GM03348 (cell line): ENCODE results near the gene KRT79.
A peak's percentile ranks its signal among the peaks of the same experiment; 100 is the strongest.

Experiments used
- DNase-seq: peaks from one replicate; pipeline ENCODE4 v3.0.0; 2012; ENCODE audit warnings: low spot score

KRT79 gene

GRCh38 chr12:52819731-52820510, 14.2 kb downstream of the KRT79 start:
- DNase-seq, result no peak

DNA sequence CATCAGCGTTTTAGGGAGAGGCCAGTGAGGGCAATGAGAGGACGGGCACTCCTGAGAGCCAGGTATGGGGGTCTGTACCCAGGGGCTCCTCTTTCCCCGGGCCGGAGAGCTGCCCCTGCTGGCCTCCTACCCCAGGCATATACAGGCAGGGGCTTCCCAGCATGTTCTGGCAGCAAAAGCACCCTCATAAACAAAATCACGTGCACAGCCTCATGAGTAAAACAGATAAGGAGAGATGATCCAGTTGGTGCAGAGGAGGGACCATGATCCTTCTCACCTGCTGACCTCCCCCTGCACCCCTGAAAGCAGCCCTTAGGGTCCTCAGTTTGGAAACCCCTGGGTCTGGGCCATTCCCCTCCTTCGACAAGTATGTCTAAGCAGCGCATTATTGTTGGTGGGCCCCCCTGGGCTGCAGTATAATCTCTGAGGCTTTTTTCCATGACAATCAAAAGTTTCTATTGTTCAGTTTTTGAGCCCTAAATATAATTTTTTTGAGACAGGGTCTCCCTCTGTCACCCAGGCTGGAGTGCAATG, 15.2 kb downstream of the KRT79 start:
- DNase-seq, result no peak

- DNase-seq, result no peak
These were observed 15.7 kb downstream of the KRT79 start for GRCh38 chr12:52818388-52818787.

- no peak for DNase-seq
These were observed 16.3 kb downstream of the KRT79 start for GRCh38 chr12:52817699-52818238.

- DNase-seq, result no peak
These were observed 17.0 kb downstream of the KRT79 start for GRCh38 chr12:52817003-52817698.

DNA sequence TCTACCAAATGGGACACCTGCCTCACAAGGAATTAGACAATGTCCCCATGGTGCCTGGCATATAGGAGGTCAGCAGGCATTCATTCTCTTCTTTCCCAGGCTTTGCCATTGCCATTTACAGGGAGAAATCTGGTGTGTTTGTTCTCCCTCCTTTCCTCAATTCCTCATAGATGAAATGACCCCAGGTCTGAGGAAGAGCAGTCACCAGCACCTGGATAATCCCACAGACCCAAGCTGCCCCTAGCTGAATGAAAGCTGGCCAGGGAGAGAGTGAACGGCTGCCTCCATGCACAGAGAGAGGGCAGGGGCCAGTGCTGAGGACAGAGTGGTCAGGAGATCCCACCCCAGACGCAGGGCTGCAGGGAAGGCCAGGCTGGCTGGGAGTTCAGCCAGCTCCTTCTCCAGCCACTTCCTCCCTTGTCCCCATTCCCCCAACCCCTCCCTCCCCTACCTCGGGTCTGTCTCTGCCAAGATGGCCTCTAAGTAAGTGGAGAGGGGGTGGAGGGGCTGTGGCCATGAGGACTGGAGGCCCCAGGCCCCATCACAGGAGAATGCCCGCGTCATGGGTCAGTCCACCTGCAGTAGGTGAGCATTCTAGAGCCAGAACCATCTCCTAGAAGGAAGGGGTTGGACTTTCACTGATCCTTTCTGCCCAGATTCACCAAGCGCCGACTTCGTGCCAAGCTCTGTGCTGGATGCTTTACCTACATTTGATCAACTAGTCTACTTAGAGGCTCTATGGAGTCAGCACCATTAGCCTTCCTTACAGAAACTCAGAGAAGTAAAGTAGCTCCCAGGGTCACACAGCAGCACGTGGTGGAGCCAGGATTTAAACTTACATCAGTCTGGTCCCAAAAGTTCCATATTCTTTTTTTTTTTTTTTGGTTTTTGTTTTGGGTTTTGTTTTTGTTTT, 18.2 kb downstream of the KRT79 start:
- no peak for DNase-seq

- DNase-seq, result no peak
These were observed 18.9 kb downstream of the KRT79 start for GRCh38 chr12:52815161-52815560.

DNA sequence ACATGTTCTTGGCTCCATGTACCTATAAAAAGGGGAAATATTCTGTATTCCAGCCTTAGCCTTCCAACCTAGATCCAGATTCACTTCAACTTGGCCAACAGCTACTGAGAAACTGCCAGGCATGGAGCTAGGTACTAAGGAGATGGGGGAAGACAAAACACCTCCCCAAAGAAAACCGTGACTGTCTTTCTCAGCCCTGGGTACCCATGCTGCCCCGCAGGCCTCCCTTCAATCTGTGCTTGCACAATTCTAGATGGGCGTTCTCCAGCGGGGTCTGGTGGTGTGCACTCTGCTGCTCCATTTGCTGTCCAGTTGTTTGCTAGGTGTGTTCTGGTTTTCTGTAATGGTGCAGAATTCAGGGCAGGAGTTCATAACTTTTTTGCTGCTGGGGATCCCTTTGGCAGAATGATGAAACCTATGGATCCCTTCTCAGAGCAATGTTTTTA, 19.4 kb downstream of the KRT79 start:
- no peak for DNase-seq

DNA sequence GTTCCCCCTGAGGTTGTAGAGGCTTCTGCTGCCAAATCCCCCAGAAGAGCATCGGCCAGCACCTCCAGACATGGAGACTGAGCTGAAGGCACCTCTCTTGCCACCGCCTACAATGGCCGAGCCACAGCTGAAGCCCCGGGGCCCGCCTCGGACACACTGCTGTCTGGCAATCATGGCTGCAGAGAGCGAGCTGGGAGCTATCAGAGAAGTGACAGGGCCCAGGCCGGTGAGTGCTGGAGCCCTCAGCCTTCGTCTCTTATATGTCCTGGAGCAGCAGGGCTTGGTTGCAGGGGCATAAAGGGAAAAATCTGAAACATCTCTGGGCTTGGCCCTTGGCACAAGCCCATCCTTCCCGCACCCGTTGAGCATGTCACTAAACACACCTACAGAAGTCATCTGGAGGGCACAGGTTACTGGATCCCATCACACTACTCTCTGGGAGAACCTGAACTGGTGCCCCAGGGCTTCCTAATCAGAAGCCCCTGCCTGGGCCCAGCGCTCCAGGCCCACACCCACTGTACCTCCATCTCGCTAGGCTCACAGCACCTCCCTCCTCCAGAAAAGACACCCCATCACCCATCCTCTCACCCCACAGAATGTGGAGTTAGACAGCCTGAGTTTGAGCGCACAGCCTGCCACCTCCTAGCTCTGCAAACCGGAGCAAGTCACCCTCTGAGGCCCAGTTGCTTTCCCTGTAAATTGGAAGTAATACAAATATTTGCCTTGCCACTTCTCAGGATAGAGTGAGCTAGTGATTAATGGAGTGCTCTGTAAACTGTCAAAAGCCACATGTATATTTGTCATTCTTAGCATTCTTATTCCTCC, 20.0 kb downstream of the KRT79 start, which contains the start of gene KRT4:
Gene KRT4, minus strand, starts transcription at position 232 of the 825 bp plus-strand sequence. Its CDS starts 58 bp downstream, at position 174.
- peak; percentile 60 for DNase-seq

- DNase-seq, result no peak
These were observed 20.8 kb downstream of the KRT79 start for GRCh38 chr12:52813203-52813819.

- DNase-seq, result no peak
These were observed 21.4 kb downstream of the KRT79 start for GRCh38 chr12:52812749-52813148.

GRCh38 chr12:52812073-52812400, 22.1 kb downstream of the KRT79 start:
- DNase-seq, result no peak

GRCh38 chr12:52811191-52812072, 22.7 kb downstream of the KRT79 start:
- DNase-seq, result no peak

DNA sequence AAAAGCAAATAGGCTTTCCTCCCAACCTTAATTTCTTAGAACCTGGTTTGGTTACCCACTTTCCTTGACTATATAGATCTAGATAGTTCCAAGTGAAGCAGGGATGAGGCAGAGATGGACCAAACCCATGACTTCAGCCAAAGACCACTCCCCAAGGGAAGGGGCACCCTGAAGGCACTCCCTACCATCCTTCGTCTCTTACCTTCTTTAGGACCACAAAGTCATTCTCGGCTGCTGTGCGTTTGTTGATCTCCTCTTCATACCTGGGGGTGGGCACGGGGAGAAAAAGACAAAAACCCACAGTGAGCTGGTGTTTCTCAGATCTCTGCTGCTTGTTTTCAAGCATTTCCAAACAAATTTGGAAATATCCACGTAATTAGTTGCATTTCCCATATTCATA, 23.6 kb downstream of the KRT79 start:
- no peak for DNase-seq

DNA sequence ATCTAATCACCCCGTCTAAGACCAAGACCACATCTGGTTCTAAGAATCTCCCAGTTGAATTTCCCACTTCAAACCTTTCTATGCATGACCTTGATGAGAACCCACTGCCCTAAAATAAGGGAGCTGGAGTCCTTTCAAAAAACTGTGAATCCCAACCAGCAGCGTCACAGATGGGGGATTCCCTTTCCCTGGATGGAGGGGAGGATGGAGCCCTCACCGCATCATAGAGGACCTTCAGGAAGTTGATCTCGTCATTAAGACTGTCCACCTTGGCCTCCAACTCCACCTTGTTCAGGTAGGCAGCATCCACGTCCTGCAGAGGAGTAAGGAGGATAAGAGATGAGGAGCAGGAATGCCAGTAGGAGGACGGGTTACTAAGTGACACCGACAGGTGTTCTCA, 24.9 kb downstream of the KRT79 start:
- DNase-seq, result no peak

- DNase-seq, result no peak
These were observed 25.4 kb downstream of the KRT79 start for GRCh38 chr12:52808573-52809160.

GRCh38 chr12:52807544-52808470, 26.3 kb downstream of the KRT79 start:
- DNase-seq, result no peak
